SU-DHL-6 (cell line): ENCODE measurements around the gene MRPL36.

Experiments used
- CTCF ChIP-seq: fragments of 200-600 bp; sonication (generic); IDR thresholded peaks from one replicate; pipeline ENCODE4 v1.5.1; 2017; ENCODE audit warnings: antibody characterized with exemption, mild to moderate bottlenecking, low read length, moderate library complexity; ENCODE audit not compliant: insufficient read depth, poor library complexity, severe bottlenecking
- EZH2phosphoT487 ChIP-seq: fragments of 200-600 bp; sonication (generic), shearing (Covaris generic); conservative IDR thresholded peaks from 2 replicates; pipeline ENCODE4 v1.6.1; 2018; ENCODE audit warnings: mild to moderate bottlenecking, antibody characterized with exemption, low read length, moderate library complexity, mixed read lengths

GRCh38 chr5:1763960-1764605 lies 35.6 kb downstream of the MRPL36 start:
- TF ChIP-seq CTCF (no peak), EZH2phosphoT487 (no peak)
